Stimulated activated CD8-positive, alpha-beta memory T cell treated with anti-CD3 and anti-CD28 coated beads, Interleukin-15, amount 100 ng/mL, for 1 hour (primary cell): ENCODE measurements around the gene ABCC4.

Experiments
- DNase-seq: peaks from one replicate; pipeline ENCODE4 v3.0.0-alpha.2; 2020; ENCODE audit warnings: low read depth

The ABCC4 gene

DNA sequence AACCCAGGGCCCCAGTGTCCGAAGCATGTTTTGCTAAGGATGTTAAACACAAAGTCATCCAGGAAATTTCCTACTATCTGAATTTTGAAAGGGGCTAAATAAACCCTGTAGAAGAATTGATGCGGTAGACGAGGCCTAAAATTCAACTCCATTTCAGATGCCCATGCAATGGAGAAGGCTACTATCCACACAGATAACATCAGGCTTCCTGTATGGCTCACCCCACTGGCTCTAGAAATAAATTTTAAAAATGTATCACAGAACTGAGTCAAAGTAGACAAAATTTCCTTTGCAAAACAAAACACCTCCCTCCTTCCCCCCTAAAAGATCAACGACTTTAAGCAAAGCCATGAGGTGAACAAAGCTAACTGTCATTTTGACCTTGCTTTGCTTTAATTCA is 188.4 kb downstream of the ABCC4 start:
- DNase-seq, result no peak

GRCh38 chr13:95111608-95112007 is 189.6 kb downstream of the ABCC4 start:
- DNase-seq, result no peak

GRCh38 chr13:95106562-95106961 is 194.7 kb downstream of the ABCC4 start:
- no peak for DNase-seq

- DNase-seq, result no peak
Measured at GRCh38 chr13:95100525-95101433, 200.5 kb downstream of the ABCC4 start.

DNA sequence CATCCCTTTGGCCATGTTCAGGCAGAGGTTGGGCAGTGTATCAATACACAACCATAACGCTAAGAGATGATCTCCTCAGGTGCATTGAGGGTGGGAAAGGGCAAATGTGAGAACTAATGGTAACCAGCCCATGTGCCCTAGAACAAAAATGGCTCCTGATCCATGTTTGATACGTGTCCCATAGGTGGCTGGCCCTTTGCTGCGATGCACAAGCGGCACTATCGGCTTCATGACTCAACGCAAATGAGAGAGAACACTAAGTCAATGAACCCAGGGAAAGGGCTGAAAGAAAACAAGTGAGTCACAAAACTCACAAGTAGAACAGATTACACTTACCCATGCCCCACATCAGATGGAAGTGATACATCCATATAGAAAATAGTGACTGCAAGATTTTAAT is 201.7 kb downstream of the ABCC4 start:
- no peak for DNase-seq

DNA sequence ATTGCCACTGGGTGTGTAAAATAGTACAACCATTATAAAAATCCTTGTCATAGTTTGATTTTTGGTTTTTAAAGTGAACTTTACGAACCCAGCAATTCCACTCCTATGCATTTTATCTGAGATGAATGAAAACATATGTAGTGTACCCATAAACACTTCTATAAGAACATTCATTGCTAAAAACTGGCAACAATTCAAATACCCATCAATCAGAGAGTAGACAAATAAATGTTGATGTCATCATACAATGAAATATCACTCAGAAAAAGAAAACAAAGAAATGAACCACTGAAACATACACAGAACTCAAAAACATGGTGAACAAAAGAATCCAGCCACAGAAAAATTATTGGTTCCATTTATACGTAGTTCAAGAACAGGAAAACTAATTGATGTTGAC is 202.3 kb downstream of the ABCC4 start:
- DNase-seq, result no peak

GRCh38 chr13:95091755-95092154 is 209.5 kb downstream of the ABCC4 start:
- no peak for DNase-seq

- DNase-seq, result no peak
Measured at GRCh38 chr13:95087746-95088305, 213.4 kb downstream of the ABCC4 start.

- no peak for DNase-seq
Measured at GRCh38 chr13:95086761-95087160, 214.5 kb downstream of the ABCC4 start.

- DNase-seq, result no peak
Measured at GRCh38 chr13:95083758-95084157, 217.5 kb downstream of the ABCC4 start.

- no peak for DNase-seq
Measured at GRCh38 chr13:95083066-95083465, 218.2 kb downstream of the ABCC4 start.

GRCh38 chr13:95075506-95075905 is 225.7 kb downstream of the ABCC4 start:
- DNase-seq, result no peak

GRCh38 chr13:95074820-95075219 is 226.4 kb downstream of the ABCC4 start:
- no peak for DNase-seq

GRCh38 chr13:95073747-95074311 is 227.4 kb downstream of the ABCC4 start:
- DNase-seq, result no peak

DNA sequence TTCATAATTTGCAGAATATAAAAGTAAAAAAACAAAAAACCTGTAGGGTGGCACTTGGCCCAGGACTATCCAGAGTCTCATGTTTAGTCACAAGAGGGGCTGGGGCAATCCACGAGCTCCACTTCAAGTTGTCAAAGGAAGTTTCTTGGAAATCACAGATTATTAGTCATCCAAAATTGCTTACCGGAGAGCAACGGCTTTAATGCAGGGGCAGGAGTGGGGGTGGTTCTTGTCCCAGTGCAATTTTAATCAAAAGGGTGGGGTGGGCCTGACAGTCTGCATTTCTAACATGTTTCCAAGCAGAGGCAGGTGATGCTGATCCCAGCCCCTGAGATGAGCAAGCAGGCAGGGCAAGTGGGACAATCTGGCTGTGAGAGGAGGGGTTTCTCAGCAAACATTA is 233.9 kb downstream of the ABCC4 start:
- no peak for DNase-seq

GRCh38 chr13:95060014-95060519 is 241.2 kb downstream of the ABCC4 start:
- no peak for DNase-seq

DNA sequence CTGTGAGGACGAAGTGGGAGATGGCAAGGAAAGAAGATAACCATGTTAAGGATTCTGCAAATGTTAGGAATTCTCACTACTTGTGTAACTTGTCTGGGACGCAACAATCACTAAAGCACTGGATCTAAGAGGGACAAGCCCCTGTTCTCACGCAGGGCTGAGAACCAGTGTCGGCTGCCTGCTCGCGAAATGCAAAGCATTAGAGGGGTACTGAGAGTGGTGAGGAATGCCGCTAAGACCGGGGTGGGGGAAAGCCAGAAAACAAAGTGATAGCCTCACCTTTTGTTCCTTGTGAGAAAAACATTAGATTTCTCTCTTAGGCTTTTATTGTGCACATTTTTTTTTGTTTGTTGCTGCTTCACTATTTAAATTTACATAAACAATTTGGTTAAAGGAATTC is 241.9 kb downstream of the ABCC4 start:
- DNase-seq, result no peak

- no peak for DNase-seq
Measured at GRCh38 chr13:95058680-95059079, 242.6 kb downstream of the ABCC4 start.

GRCh38 chr13:95056266-95056665 is 245.0 kb downstream of the ABCC4 start:
- DNase-seq, result no peak

DNA sequence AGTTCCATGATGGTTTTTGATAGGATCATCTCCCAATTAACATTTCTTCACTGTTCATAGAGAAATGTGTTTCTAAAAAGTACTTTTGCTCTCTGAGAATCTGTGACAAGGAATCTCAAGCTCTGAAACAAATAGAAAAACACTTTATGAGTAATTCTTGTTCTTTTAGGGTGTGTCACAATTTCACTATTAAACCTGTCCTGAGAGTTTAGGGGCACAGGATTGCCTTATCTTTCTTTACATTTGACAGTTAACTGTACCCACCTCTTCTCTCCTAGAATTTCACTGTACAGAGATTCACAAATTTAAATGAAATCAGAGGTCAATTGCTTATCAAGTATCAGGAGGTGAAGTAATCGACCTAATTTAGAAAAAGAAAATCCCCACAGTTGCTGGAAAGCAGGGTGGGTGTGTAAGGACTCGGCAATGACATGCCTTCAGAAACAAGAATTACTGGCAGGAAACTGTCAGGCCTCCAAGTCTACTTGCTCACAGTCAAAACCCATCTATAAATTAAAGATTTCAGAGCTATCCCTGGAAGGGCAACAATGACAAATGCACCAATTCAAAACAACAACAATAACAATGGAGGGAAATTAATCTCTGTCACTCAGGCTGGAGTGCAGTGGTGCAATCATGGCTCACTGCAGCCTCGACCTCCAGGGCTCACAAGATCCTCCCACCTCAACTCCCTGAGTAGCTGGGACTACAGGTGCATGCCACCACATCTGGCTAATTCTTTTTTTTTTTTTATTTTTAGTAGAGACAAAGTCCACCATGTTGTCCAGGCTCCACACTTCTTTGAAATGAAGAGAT is 250.2 kb downstream of the ABCC4 start:
- DNase-seq, result no peak

- DNase-seq, result no peak
Measured at GRCh38 chr13:95049772-95050171, 251.5 kb downstream of the ABCC4 start.
